HCT116 (cell line): ENCODE results near the gene NOXO1. TPM values are rescaled to one million over a fixed set of nuclear protein-coding genes. Genes with fewer than 3 reads are reported as not detected.
"Not testable (repeated sequence)": the region's sequence is repeated elsewhere in the genome, so short reads cannot be mapped to it uniquely, and the experiment has no call there.

Experiments used
- ATAC-seq: fragments of 200-7000 bp; cut with Tn5 transposase; 2 replicates; pipeline ENCODE4 v1.9.1; 2020; ENCODE audit warnings: mild to moderate bottlenecking, moderate library complexity
- BruUV-seq: library from RNA; stranded (reverse); fragments of 400-500 nt; replicated peaks from 2 replicates; lab custom pipeline; 2021; lab: Mats Ljungman, UMichigan
- CTCF ChIA-PET: fragments of 300-600 bp; sonication (Branson Sonifier 250); formaldehyde crosslinking; loops from one replicate; lab custom pipeline; 2021; ENCODE audit warnings: antibody characterized with exemption; lab: Charles Lee
- POLR2A ChIA-PET: fragments of 300-600, 350-600 bp; sonication (Branson Sonifier 250); formaldehyde crosslinking; loops from one replicate; lab custom pipeline; 2021; ENCODE audit warnings: antibody characterized with exemption; lab: Charles Lee
- RAD21 ChIA-PET, 2 experiments: fragments of 300-600 bp; sonication (Branson Sonifier 250); formaldehyde crosslinking; loops; one replicate each; lab custom pipeline; 2023; ENCODE audit warnings: low total read pairs in 2 of 2; ENCODE audit not compliant: uncharacterized antibody in 2 of 2, unreplicated experiment in 2 of 2, low non-redundant PET in 1 of 2; lab: Charles Lee
- DNase-seq: peaks from one replicate; pipeline ENCODE4 v3.0.0-alpha.2; 2010; ENCODE audit warnings: low read depth, low spot score
- H2AFZ ChIP-seq: fragments of 200-600 bp; shearing (Covaris generic), sonication (generic); 2 replicates; pipeline ENCODE4 v1.6.1; 2017; ENCODE audit warnings: low read depth, mixed run types, mixed read lengths, antibody characterized with exemption, low read length; ENCODE audit not compliant: poor library complexity, severe bottlenecking
- H3K27ac ChIP-seq: 2 replicates; pipeline ENCODE4 v1.5.1; 2012; ENCODE audit warnings: low read depth, low read length
- H3K27me3 ChIP-seq: fragments of 200-600 bp; sonication (generic); 2 replicates; pipeline ENCODE4 v1.6.1; 2016; ENCODE audit warnings: mixed run types, low read length, mixed read lengths; ENCODE audit not compliant: insufficient read depth
- H3K36me3 ChIP-seq, 2 experiments: fragments of 200-500 bp in 1 of 2; fragments of 200-600 bp in 1 of 2; sonication (Bioruptor generic) in 1 of 2; sonication (generic) in 1 of 2; 2 replicates each; pipeline versions ENCODE4 v1.5.1 to v1.6.1; 2014 to 2016; ENCODE audit warnings: low read length in 2 of 2, inconsistent platforms in 1 of 2, mixed read lengths in 1 of 2, mixed run types in 1 of 2; ENCODE audit not compliant: insufficient read depth in 2 of 2, control insufficient read depth in 1 of 2
- H3K4me1 ChIP-seq, 2 experiments: fragments of 200-600 bp in 1 of 2; sonication (generic) in 1 of 2; 2 replicates each; pipeline versions ENCODE4 v1.5.1 to v1.6.1; 2012 to 2017; ENCODE audit warnings: low read length in 2 of 2, inconsistent platforms in 1 of 2, mild to moderate bottlenecking in 1 of 2, mixed read lengths in 1 of 2, mixed run types in 1 of 2, moderate library complexity in 1 of 2; ENCODE audit not compliant: insufficient read depth in 2 of 2, control insufficient read depth in 1 of 2
- H3K4me2 ChIP-seq: fragments of 200-600 bp; sonication (generic); 2 replicates; pipeline ENCODE4 v1.6.1; 2017; ENCODE audit warnings: mixed run types, low read length, mixed read lengths
- H3K4me3 ChIP-seq, 2 experiments: fragments of 200-600 bp in 1 of 2; sonication (generic) in 1 of 2; replicated peaks in 1 of 2; 2 replicates each; pipeline ENCODE4 v1.5.1; 2011 to 2016; ENCODE audit warnings: low read length in 2 of 2, control low read depth in 1 of 2, low read depth in 1 of 2, mild to moderate bottlenecking in 1 of 2, mixed read lengths in 1 of 2, mixed run types in 1 of 2
- H3K79me2 ChIP-seq: fragments of 200-600 bp; sonication (generic); 2 replicates; pipeline ENCODE4 v1.6.1; 2017; ENCODE audit warnings: mild to moderate bottlenecking, mixed run types, low read length, moderate library complexity, mixed read lengths; ENCODE audit not compliant: insufficient read depth
- H3K9ac ChIP-seq: fragments of 200-600 bp; sonication (generic); 2 replicates; pipeline ENCODE4 v1.6.1; 2016; ENCODE audit warnings: low read length, mixed read lengths
- H3K9me2 ChIP-seq: fragments of 200-600 bp; sonication (generic), shearing (Covaris generic); 2 replicates; pipeline ENCODE4 v1.6.1; 2017; ENCODE audit warnings: mixed run types, mild to moderate bottlenecking, moderate library complexity; ENCODE audit not compliant: insufficient read depth
- H3K9me3 ChIP-seq, 2 experiments: fragments of 200-500 bp in 1 of 2; fragments of 200-600 bp in 1 of 2; sonication (Bioruptor generic) in 1 of 2; sonication (generic) in 1 of 2; 2 replicates each; pipeline ENCODE4 v1.6.1; 2014 to 2017; ENCODE audit warnings: low read length in 2 of 2, mixed read lengths in 2 of 2, inconsistent platforms in 1 of 2, low read depth in 1 of 2, mild to moderate bottlenecking in 1 of 2, mixed run types in 1 of 2, moderate library complexity in 1 of 2; ENCODE audit not compliant: control insufficient read depth in 1 of 2, insufficient read depth in 1 of 2
- H4K20me1 ChIP-seq: fragments of 200-600 bp; sonication (generic), shearing (Covaris generic); 2 replicates; pipeline ENCODE4 v1.6.1; 2017; ENCODE audit warnings: mixed run types, mild to moderate bottlenecking, moderate library complexity; ENCODE audit not compliant: insufficient read depth
- CBX3 ChIP-seq: IDR thresholded peaks from 2 replicates; pipeline ENCODE4 v1.6.1; 2012; ENCODE audit warnings: low read depth
- JUND ChIP-seq: IDR thresholded peaks from 2 replicates; pipeline ENCODE4 v1.6.1; 2012
- POLR2A ChIP-seq: IDR thresholded peaks from 2 replicates; pipeline ENCODE4 v1.7.0; 2011; ENCODE audit warnings: borderline replicate concordance; ENCODE audit not compliant: insufficient read depth, insufficient read length; ENCODE audit errors: extremely low read depth
- SIN3A ChIP-seq: IDR thresholded peaks from 2 replicates; pipeline ENCODE4 v1.6.1; 2012; ENCODE audit warnings: low read depth
- intact Hi-C: fragments of 100-400 bp; cut with micrococcal nuclease; formaldehyde crosslinking; loops from 2 replicates; pipeline ENCODE4 v1.10.0; 2022
- total RNA-seq: library from RNA; stranded (reverse); gene quantifications from one replicate; pipeline ENCODE4 v1.2.1, GENCODE V29; 2021; ENCODE audit not compliant: unreplicated experiment
- TF ChIP-seq, protein P1 (sequence below): IDR thresholded peaks from 2 replicates; pipeline ENCODE4 v1.6.1; 2012; ENCODE audit warnings: low read depth
- TF ChIP-seq, protein P2 (sequence below): IDR thresholded peaks from 2 replicates; pipeline ENCODE4 v1.6.1; 2012

The NOXO1 gene
- total RNA-seq, 1 experiment from 2014 or later = 10.0 TPM

DNA sequence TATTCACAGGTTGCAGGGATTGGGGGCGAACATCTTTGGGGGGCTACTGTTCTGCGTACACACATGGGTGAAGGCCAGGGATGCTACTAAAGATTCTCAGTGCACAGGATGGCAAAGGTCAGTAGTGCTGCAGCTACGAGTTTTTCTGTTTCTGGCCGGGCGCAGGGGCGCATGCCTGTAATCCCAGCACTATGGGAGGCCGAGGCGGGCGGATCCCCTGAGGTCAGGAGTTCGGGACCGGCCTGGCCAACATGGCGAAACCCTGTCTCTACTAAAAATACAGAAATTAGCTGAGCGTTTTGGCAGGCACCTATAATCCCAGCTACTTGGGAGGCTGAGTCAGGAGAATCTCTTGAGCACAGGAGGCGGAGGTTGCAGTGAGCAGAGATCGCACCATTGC, 32.3 kb upstream of the NOXO1 start (continued):
- TF ChIP-seq, protein P1, sequence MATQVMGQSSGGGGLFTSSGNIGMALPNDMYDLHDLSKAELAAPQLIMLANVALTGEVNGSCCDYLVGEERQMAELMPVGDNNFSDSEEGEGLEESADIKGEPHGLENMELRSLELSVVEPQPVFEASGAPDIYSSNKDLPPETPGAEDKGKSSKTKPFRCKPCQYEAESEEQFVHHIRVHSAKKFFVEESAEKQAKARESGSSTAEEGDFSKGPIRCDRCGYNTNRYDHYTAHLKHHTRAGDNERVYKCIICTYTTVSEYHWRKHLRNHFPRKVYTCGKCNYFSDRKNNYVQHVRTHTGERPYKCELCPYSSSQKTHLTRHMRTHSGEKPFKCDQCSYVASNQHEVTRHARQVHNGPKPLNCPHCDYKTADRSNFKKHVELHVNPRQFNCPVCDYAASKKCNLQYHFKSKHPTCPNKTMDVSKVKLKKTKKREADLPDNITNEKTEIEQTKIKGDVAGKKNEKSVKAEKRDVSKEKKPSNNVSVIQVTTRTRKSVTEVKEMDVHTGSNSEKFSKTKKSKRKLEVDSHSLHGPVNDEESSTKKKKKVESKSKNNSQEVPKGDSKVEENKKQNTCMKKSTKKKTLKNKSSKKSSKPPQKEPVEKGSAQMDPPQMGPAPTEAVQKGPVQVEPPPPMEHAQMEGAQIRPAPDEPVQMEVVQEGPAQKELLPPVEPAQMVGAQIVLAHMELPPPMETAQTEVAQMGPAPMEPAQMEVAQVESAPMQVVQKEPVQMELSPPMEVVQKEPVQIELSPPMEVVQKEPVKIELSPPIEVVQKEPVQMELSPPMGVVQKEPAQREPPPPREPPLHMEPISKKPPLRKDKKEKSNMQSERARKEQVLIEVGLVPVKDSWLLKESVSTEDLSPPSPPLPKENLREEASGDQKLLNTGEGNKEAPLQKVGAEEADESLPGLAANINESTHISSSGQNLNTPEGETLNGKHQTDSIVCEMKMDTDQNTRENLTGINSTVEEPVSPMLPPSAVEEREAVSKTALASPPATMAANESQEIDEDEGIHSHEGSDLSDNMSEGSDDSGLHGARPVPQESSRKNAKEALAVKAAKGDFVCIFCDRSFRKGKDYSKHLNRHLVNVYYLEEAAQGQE = no peak
- TF ChIP-seq CBX3 = no peak
- TF ChIP-seq, protein P2, sequence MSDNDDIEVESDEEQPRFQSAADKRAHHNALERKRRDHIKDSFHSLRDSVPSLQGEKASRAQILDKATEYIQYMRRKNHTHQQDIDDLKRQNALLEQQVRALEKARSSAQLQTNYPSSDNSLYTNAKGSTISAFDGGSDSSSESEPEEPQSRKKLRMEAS = no peak
- TF ChIP-seq POLR2A = no peak
- TF ChIP-seq JUND = no peak
- no peak for TF ChIP-seq SIN3A
- TF ChIP-seq, all 23 proteins: peak for 0

DNA sequence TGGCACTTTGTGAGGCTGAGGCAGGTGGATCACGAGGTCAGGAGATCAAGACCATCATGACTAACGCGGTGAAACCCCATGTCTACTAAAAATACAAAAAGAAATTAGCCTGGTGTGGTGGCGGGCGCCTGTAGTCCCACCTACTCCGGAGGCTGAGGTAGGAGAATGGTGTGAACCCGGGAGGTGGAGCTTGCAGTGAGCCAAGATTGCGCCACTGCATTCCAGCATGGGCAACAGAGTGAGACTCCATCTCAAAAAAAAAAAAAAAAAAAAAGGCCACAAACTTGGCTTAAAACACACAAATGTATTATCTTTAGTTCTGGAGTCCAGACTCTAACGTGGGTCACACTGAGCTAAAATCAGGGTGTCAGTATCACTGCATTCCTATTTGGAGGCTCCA, 30.5 kb upstream of the NOXO1 start:
- ChIA-PET POLR2A (interaction anchor here (1.3 to 1.4 kb wide), 2 partner anchors 10 to 144 kb away, joined by 3 to 5 read pairs; partner anchors contain the start of gene TRAF7), CTCF (interaction anchor here (0.8 kb wide), 1 partner anchor 11 kb away, joined by 3 read pairs; no protein-coding TSS in a partner anchor)
- intact Hi-C loops, BruUV-seq, H3K9ac ChIP-seq, RAD21 ChIA-PET, H3K9me2 ChIP-seq, H3K27ac ChIP-seq, H3K4me2 ChIP-seq, H3K36me3 ChIP-seq, H4K20me1 ChIP-seq, H3K27me3 ChIP-seq, DNase-seq, H3K9me3 ChIP-seq, ATAC-seq, H2AFZ ChIP-seq, H3K4me3 ChIP-seq: not testable (repeated sequence)
- H3K4me1 ChIP-seq = peaks cover 32 to 50% of the 10 kb centered on the region in 2 experiments
- H3K79me2 ChIP-seq = peaks cover 37% of the 10 kb centered on the region
